GM12878 (cell line): ENCODE measurements around the gene EEIG2. TPM values are rescaled to one million over a fixed set of nuclear protein-coding genes. Genes with fewer than 3 reads are reported as not detected.

ENCODE experiments used
- ATAC-seq: fragments of 200-7000 bp; cut with Tn5 transposase; 3 replicates; pipeline ENCODE4 v1.9.1; 2020; ENCODE audit warnings: mild to moderate bottlenecking, moderate library complexity
- BruUV-seq: library from RNA; stranded (reverse); fragments of 400-500 nt; replicated peaks from 2 replicates; lab custom pipeline; 2021; lab: Mats Ljungman, UMichigan
- CTCF ChIA-PET: fragments of 300-600 bp; sonication (Branson Sonifier 250); formaldehyde crosslinking; extraction: SDS; loops from one replicate; lab custom pipeline; 2021; ENCODE audit warnings: inconsistent platforms; lab: Yijun Ruan, JAX
- POLR2A ChIA-PET: fragments of 350-600 bp; formaldehyde crosslinking; extraction: SDS; loops from one replicate; lab custom pipeline; 2021; ENCODE audit warnings: inconsistent platforms; lab: Charles Lee
- RAD21 ChIA-PET: fragments of 300-600 bp; sonication (Branson Sonifier 250); formaldehyde crosslinking; loops from one replicate; lab custom pipeline; 2023; ENCODE audit warnings: antibody characterized with exemption; ENCODE audit not compliant: unreplicated experiment; lab: Charles Lee
- SMC1A ChIA-PET: fragments of 300-600 bp; sonication (Branson Sonifier 250); formaldehyde crosslinking; loops from one replicate; lab custom pipeline; 2023; ENCODE audit not compliant: unreplicated experiment, uncharacterized antibody; lab: Charles Lee
- DNase-seq: peaks from one replicate; pipeline ENCODE4 v3.0.0-alpha.2; 2011; ENCODE audit warnings: low read depth, low spot score
- FAIRE-seq: peaks from 3 replicates; lab custom pipeline; 2011; peaks lifted over from hg19 to GRCh38; lab: Jason Lieb, UNC
- H2AFZ ChIP-seq: 2 replicates; pipeline ENCODE4 v1.6.0; 2011; ENCODE audit warnings: low read depth, low read length, control low read depth; ENCODE audit not compliant: control insufficient read depth
- H3K27ac ChIP-seq: 2 replicates; pipeline ENCODE4 v1.5.1; 2011; ENCODE audit warnings: control low read depth; ENCODE audit not compliant: control insufficient read depth, insufficient read depth
- H3K27me3 ChIP-seq, 2 experiments: replicated peaks in 1 of 2; 2 replicates each; pipeline versions ENCODE4 v1.6.0 to v1.6.1; 2011; ENCODE audit warnings: low read length in 1 of 2; ENCODE audit not compliant: control insufficient read depth in 2 of 2, insufficient read depth in 2 of 2
- H3K36me3 ChIP-seq, 2 experiments: 2 replicates each; pipeline ENCODE4 v1.5.1; 2011; ENCODE audit warnings: low read length in 1 of 2; ENCODE audit not compliant: control insufficient read depth in 2 of 2, insufficient read depth in 2 of 2
- H3K4me1 ChIP-seq: 2 replicates; pipeline ENCODE4 v1.6.1; 2011; ENCODE audit warnings: mild to moderate bottlenecking, low read length, moderate library complexity, mixed read lengths; ENCODE audit not compliant: control insufficient read depth, insufficient read depth
- H3K4me2 ChIP-seq: 2 replicates; pipeline ENCODE4 v1.6.0; 2011; ENCODE audit warnings: control low read depth; ENCODE audit not compliant: control insufficient read depth, insufficient read depth
- H3K4me3 ChIP-seq: fragments of 200-600 bp; sonication (generic); 2 replicates; pipeline ENCODE4 v1.5.1; 2016
- H3K79me2 ChIP-seq: 2 replicates; pipeline ENCODE4 v1.6.0; 2011; ENCODE audit warnings: low read length; ENCODE audit not compliant: control insufficient read depth, insufficient read depth
- H3K9ac ChIP-seq: 2 replicates; pipeline ENCODE4 v1.8.0; 2011; ENCODE audit warnings: low read length, control low read depth, mixed read lengths; ENCODE audit not compliant: control insufficient read depth, insufficient read depth
- H3K9me3 ChIP-seq: replicated peaks from 3 replicates; pipeline ENCODE4 v1.5.1; 2011; ENCODE audit warnings: mild to moderate bottlenecking, low read length; ENCODE audit not compliant: control insufficient read depth, insufficient read depth
- H4K20me1 ChIP-seq: 2 replicates; pipeline ENCODE4 v1.6.0; 2011; ENCODE audit not compliant: control insufficient read depth, insufficient read depth
- CHD4 ChIP-seq: fragments of 200-600 bp; sonication (generic); IDR thresholded peaks from 2 replicates; pipeline ENCODE4 v1.6.1; 2016; ENCODE audit warnings: mild to moderate bottlenecking
- DPF2 ChIP-seq: fragments of 450-650 bp; IDR thresholded peaks from 2 replicates; pipeline ENCODE4 v1.6.1; 2017; ENCODE audit warnings: mild to moderate bottlenecking
- PAX8 ChIP-seq: fragments of 450-650 bp; IDR thresholded peaks from 2 replicates; pipeline ENCODE4 v1.6.1; 2017; ENCODE audit warnings: mild to moderate bottlenecking, moderate library complexity
- RCOR1 ChIP-seq: conservative IDR thresholded peaks from 2 replicates; pipeline ENCODE4 v1.6.1; 2012; ENCODE audit warnings: low read depth, low read length, improper control_type of control experiment
- RELB ChIP-seq: fragments of 450-650 bp; IDR thresholded peaks from 2 replicates; pipeline ENCODE4 v1.6.1; 2017; ENCODE audit warnings: low read depth, mild to moderate bottlenecking, moderate library complexity
- TBL1XR1 ChIP-seq: IDR thresholded peaks from 2 replicates; pipeline ENCODE4 v1.6.1; 2012; ENCODE audit warnings: low read depth, low read length, improper control_type of control experiment
- ZNF274 ChIP-seq: IDR thresholded peaks from one replicate; pipeline ENCODE4 v1.8.0; 2011; ENCODE audit not compliant: insufficient read length, insufficient read depth
- WGBS: methylation state at CpG from one replicate; pipeline ENCODE4 v1.1.6; 2016; ENCODE audit warnings: low lambda C conversion rate; ENCODE audit not compliant: insufficient replicate concordance, insufficient coverage; ENCODE audit errors: missing lambda C conversion rate; 5-methylcytosine and 5-hydroxymethylcytosine counted together
- in situ Hi-C: fragments of 300-500 bp; cut with MboI; formaldehyde crosslinking; loops from 9 replicates; pipeline ENCODE4 v1.14.3; 2018; ENCODE audit warnings: mixed read lengths
- intact Hi-C: fragments of 100-400 bp; cut with micrococcal nuclease; formaldehyde crosslinking; loops from one replicate; pipeline ENCODE4 v1.14.2; 2022; ENCODE audit not compliant: unreplicated experiment
- polyA plus RNA-seq, 11 experiments: library from polyadenylated mRNA; depleted of rRNA in 4 of 11; unstranded in 6 of 11; stranded (reverse) in 5 of 11; fragments of >200 nt; fragmentation: Nextera tagmentation in 4 of 11; fragmentation: Illumina TruSeq in 1 of 11; extraction: Ambion mirVana in 4 of 11; extraction: Trizol in 1 of 11; gene quantifications; 1 replicate in 1 of 11; 2 replicates in 10 of 11; pipeline versions ENCODE4 v1.2.1 to v1.2.3, GENCODE V29; 2011 to 2016; ENCODE audit warnings: inconsistent platforms in 2 of 11, missing spikeins in 2 of 11, low read depth in 1 of 11
- total RNA-seq, 4 experiments: library from RNA; depleted of rRNA in 3 of 4; stranded (reverse); fragments of >200 nt in 3 of 4; fragmentation: Illumina TruSeq in 1 of 4; extraction: Trizol in 1 of 4; gene quantifications; 2 replicates each; pipeline versions ENCODE4 v1.2.1 to v1.2.3, GENCODE V29; 2013 to 2021
- TF ChIP-seq, protein P1 (sequence below): IDR thresholded peaks from 2 replicates; pipeline ENCODE4 v1.6.1; 2011; ENCODE audit warnings: borderline replicate concordance, low read depth, mild to moderate bottlenecking, moderate library complexity, low read length; ENCODE audit not compliant: insufficient read depth, poor library complexity, severe bottlenecking

The EEIG2 gene
- total and polyA plus RNA-seq, 10 of the 15 experiments (the other 5 are each of a cell fraction or from before 2014, with no cell fraction given): 1.4 to 17.2 (median 9.8) TPM

GRCh38 chr1:108572182-108572581 is 12.3 kb downstream of the EEIG2 start:
- FAIRE-seq: no peak
- Histone ChIP-seq H3K27ac (no peak overlapping the region), H2AFZ (no peak overlapping the region), H3K4me3 (no peak overlapping the region), H3K36me3 (no peaks in the 10 kb centered on the region), H3K4me1 (peaks cover 3% of the 10 kb centered on the region; the same call in 1 of the 2 replicates), H4K20me1 (no peaks in the 10 kb centered on the region)
- DNase-seq: no peak
- RAD21 ChIA-PET: no interaction called here
- no peak for ATAC-seq
- in situ Hi-C loops (no loop called here), intact Hi-C loops (no loop called here)
- POLR2A ChIA-PET: no interaction called here
- SMC1A ChIA-PET: interaction anchor here (0.9 to 1.3 kb wide), 2 partner anchors 10 to 11 kb away, joined by 3 read pairs; no protein-coding TSS in a partner anchor
- 40% methylated on average over 5 of the region's 5 CpGs for WGBS
- BruUV-seq: no TSS peak
- TF ChIP-seq PAX8 (no peak), DPF2 (no peak)
- TF ChIP-seq, all 136 proteins: peak for 0
- CTCF ChIA-PET: no interaction called here
- Histone ChIP-seq H3K79me2 (no peaks in the 10 kb centered on the region; the same call in 1 of the 2 replicates), H3K4me2 (no peak overlapping the region), H3K9me3 (no peaks in the 10 kb centered on the region), H3K9ac (no peak overlapping the region), H3K27me3 (no peaks in the 10 kb centered on the region)

- no peaks in the 10 kb centered on the region; the same call in 1 of the 2 replicates for H3K79me2 ChIP-seq
- peaks cover 3% of the 10 kb centered on the region; the same call in 1 of the 2 replicates for H3K4me1 ChIP-seq
- no peak overlapping the region for H3K4me3 ChIP-seq
- 84% methylated on average over 2 of the region's 2 CpGs for WGBS
- ATAC-seq (no peak), DNase-seq (no peak), FAIRE-seq (no peak)
- no TSS peak for BruUV-seq
- H3K27ac ChIP-seq: no peak overlapping the region
- ChIA-PET CTCF (no interaction called here), RAD21 (no interaction called here), SMC1A (interaction anchor here (0.9 to 1.3 kb wide), 2 partner anchors 9 to 12 kb away, joined by 3 read pairs; no protein-coding TSS in a partner anchor), POLR2A (no interaction called here)
- no peak overlapping the region for H3K4me2 ChIP-seq
- no peaks in the 10 kb centered on the region for H3K36me3 ChIP-seq
- H3K9ac ChIP-seq: no peak overlapping the region
- H3K27me3 ChIP-seq: no peaks in the 10 kb centered on the region
- TF ChIP-seq RCOR1 (no peak), TBL1XR1 (no peak), ZNF274 (no peak), RELB (no peak), CHD4 (no peak)
- TF ChIP-seq, protein P1, sequence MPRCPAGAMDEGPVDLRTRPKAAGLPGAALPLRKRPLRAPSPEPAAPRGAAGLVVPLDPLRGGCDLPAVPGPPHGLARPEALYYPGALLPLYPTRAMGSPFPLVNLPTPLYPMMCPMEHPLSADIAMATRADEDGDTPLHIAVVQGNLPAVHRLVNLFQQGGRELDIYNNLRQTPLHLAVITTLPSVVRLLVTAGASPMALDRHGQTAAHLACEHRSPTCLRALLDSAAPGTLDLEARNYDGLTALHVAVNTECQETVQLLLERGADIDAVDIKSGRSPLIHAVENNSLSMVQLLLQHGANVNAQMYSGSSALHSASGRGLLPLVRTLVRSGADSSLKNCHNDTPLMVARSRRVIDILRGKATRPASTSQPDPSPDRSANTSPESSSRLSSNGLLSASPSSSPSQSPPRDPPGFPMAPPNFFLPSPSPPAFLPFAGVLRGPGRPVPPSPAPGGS: no peak
- no peak overlapping the region for H2AFZ ChIP-seq
- H4K20me1 ChIP-seq: no peaks in the 10 kb centered on the region
- in situ Hi-C loops (no loop called here), intact Hi-C loops (no loop called here)
- no peaks in the 10 kb centered on the region for H3K9me3 ChIP-seq
These were observed 13.3 kb downstream of the EEIG2 start for GRCh38 chr1:108573183-108573582.
